HEK293 (cell line): Measurements from ENCODE around the gene IDE.

Experiments used
- CTCF ChIA-PET: fragments of 350-600 bp; formaldehyde crosslinking; extraction: SDS; loops from one replicate; lab custom pipeline; 2021; ENCODE audit warnings: antibody characterized with exemption; lab: Yijun Ruan, JAX
- POLR2A ChIA-PET: fragments of 300-600 bp; formaldehyde crosslinking; extraction: SDS; loops from one replicate; lab custom pipeline; 2020; ENCODE audit warnings: antibody characterized with exemption, inconsistent platforms; lab: Yijun Ruan, JAX
- H3K27ac ChIP-seq: fragments of 200-500 bp; sonication (Bioruptor generic); 2 replicates; pipeline ENCODE4 v1.5.1; 2014; ENCODE audit warnings: low read depth, low read length, control low read depth, inconsistent platforms; ENCODE audit errors: extremely low read depth
- H3K36me3 ChIP-seq, 2 experiments: fragments of 200-500 bp in 1 of 2; sonication (Bioruptor generic) in 1 of 2; 1 replicate in 1 of 2; 2 replicates in 1 of 2; pipeline ENCODE4 v1.5.1; 2014 to 2017; ENCODE audit warnings: inconsistent platforms in 2 of 2, low read length in 2 of 2; ENCODE audit not compliant: control insufficient read depth in 2 of 2, insufficient read depth in 1 of 2
- H3K4me1 ChIP-seq: fragments of 200-500 bp; sonication (Bioruptor generic); 2 replicates; pipeline ENCODE4 v1.5.1; 2014; ENCODE audit warnings: mild to moderate bottlenecking, low read length, inconsistent platforms; ENCODE audit not compliant: control insufficient read depth, insufficient read depth
- H3K4me3 ChIP-seq: 2 replicates; pipeline ENCODE4 v1.5.1; 2011; ENCODE audit warnings: low read depth, mild to moderate bottlenecking, control low read depth, low read length, moderate library complexity
- H3K9me3 ChIP-seq: fragments of 200-500 bp; sonication (Bioruptor generic); 2 replicates; pipeline ENCODE4 v1.5.1; 2014; ENCODE audit warnings: low read depth, low read length, inconsistent platforms; ENCODE audit not compliant: control insufficient read depth, insufficient read depth
- GLIS2 ChIP-seq: fragments of 450-650 bp; formaldehyde crosslinking; IDR thresholded peaks from 2 replicates; pipeline ENCODE4 v1.5.1; 2016; ENCODE audit warnings: missing biosample characterization, missing genetic modification characterization
- KLF16 ChIP-seq: fragments of 450-650 bp; formaldehyde crosslinking; IDR thresholded peaks from 2 replicates; pipeline ENCODE4 v1.5.1; 2017; ENCODE audit warnings: missing biosample characterization, missing genetic modification characterization
- MYNN ChIP-seq: fragments of 450-650 bp; formaldehyde crosslinking; IDR thresholded peaks from 2 replicates; pipeline ENCODE4 v1.5.1; 2016; ENCODE audit warnings: missing biosample characterization, missing genetic modification characterization, borderline replicate concordance
- YY2 ChIP-seq: fragments of 450-650 bp; formaldehyde crosslinking; IDR thresholded peaks from 2 replicates; pipeline ENCODE4 v1.5.1; 2016; ENCODE audit warnings: missing biosample characterization, missing genetic modification characterization
- ZBTB20 ChIP-seq: fragments of 450-650 bp; formaldehyde crosslinking; IDR thresholded peaks from 2 replicates; pipeline ENCODE4 v1.5.1; 2016; ENCODE audit warnings: missing biosample characterization, missing genetic modification characterization
- ZNF133 ChIP-seq: fragments of 450-650 bp; formaldehyde crosslinking; IDR thresholded peaks from 2 replicates; pipeline ENCODE4 v1.5.1; 2016; ENCODE audit warnings: missing biosample characterization, missing genetic modification characterization
- ZNF157 ChIP-seq: fragments of 450-650 bp; formaldehyde crosslinking; IDR thresholded peaks from 2 replicates; pipeline ENCODE4 v1.5.1; 2016; ENCODE audit warnings: missing biosample characterization, missing genetic modification characterization
- ZNF366 ChIP-seq: fragments of 450-650 bp; formaldehyde crosslinking; conservative IDR thresholded peaks from 2 replicates; pipeline ENCODE4 v1.5.1; 2016; ENCODE audit warnings: missing biosample characterization, missing genetic modification characterization
- ZNF514 ChIP-seq: fragments of 450-650 bp; formaldehyde crosslinking; IDR thresholded peaks from 2 replicates; pipeline ENCODE4 v1.5.1; 2016; ENCODE audit warnings: missing biosample characterization, missing genetic modification characterization
- ZNF596 ChIP-seq: fragments of 450-650 bp; IDR thresholded peaks from 2 replicates; pipeline ENCODE4 v1.5.0; 2018; ENCODE audit warnings: missing biosample characterization, mild to moderate bottlenecking, missing genetic modification characterization, moderate library complexity
- ZNF621 ChIP-seq: fragments of 450-650 bp; formaldehyde crosslinking; IDR thresholded peaks from 2 replicates; pipeline ENCODE4 v1.5.1; 2017; ENCODE audit warnings: missing biosample characterization, missing genetic modification characterization
- ZNF677 ChIP-seq: fragments of 450-650 bp; IDR thresholded peaks from 2 replicates; pipeline ENCODE4 v1.5.0; 2018; ENCODE audit warnings: missing biosample characterization, mild to moderate bottlenecking, missing genetic modification characterization, moderate library complexity
- ZNF776 ChIP-seq: fragments of 450-650 bp; formaldehyde crosslinking; IDR thresholded peaks from 2 replicates; pipeline ENCODE4 v1.5.0; 2017; ENCODE audit warnings: missing biosample characterization, missing genetic modification characterization, borderline replicate concordance
- TF ChIP-seq, protein P1 (sequence below): fragments of 450-650 bp; formaldehyde crosslinking; IDR thresholded peaks from 2 replicates; pipeline ENCODE4 v1.5.1; 2017; ENCODE audit warnings: missing biosample characterization, mild to moderate bottlenecking, missing genetic modification characterization, moderate library complexity
- TF ChIP-seq, protein P2 (sequence below): fragments of 450-650 bp; formaldehyde crosslinking; IDR thresholded peaks from 2 replicates; pipeline ENCODE4 v1.5.1; 2016; ENCODE audit warnings: missing biosample characterization, missing genetic modification characterization

Gene IDE

DNA sequence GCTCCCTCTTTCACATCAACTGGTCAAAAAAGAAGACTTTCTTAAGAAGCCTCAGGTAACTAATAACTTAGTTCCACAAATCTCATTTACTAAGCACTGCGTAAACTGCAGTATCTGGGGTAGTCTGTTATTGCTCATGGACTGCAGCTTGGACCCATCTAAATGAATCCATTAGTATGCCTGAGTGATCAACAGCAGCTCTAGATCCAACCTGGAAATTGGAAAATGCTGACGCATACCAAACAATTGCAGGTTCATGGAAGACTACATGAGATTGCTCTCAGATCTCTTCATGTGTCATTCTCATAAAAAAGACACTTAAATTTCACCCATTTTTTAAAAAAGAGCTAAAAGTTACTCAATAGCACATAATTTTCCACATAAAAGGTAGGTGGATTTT lies 121.6 kb downstream of the IDE start:
- CTCF ChIA-PET = interaction anchor here (0.6 kb wide), 2 partner anchors 13 to 92 kb away, joined by 3 read pairs; no protein-coding TSS in a partner anchor
- H3K36me3 ChIP-seq = peaks cover 26 to 51% of the 10 kb centered on the region in 2 experiments

GRCh38 chr10:92451431-92451830 lies 122.5 kb downstream of the IDE start:
- no peak for TF ChIP-seq GLIS2 (tag by site-specific recombination)
- TF ChIP-seq, protein P1, sequence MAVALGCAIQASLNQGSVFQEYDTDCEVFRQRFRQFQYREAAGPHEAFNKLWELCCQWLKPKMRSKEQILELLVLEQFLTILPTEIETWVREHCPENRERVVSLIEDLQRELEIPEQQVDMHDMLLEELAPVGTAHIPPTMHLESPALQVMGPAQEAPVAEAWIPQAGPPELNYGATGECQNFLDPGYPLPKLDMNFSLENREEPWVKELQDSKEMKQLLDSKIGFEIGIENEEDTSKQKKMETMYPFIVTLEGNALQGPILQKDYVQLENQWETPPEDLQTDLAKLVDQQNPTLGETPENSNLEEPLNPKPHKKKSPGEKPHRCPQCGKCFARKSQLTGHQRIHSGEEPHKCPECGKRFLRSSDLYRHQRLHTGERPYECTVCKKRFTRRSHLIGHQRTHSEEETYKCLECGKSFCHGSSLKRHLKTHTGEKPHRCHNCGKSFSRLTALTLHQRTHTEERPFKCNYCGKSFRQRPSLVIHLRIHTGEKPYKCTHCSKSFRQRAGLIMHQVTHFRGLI (tag by site-specific recombination) = no peak
- TF ChIP-seq ZNF157 (tag by site-specific recombination) = no peak
- H3K4me1 ChIP-seq = no peaks in the 10 kb centered on the region
- H3K27ac ChIP-seq = no peak overlapping the region
- no peak overlapping the region for H3K4me3 ChIP-seq
- CTCF ChIA-PET = no interaction called here
- POLR2A ChIA-PET = no interaction called here
- H3K36me3 ChIP-seq = peaks cover 26 to 46% of the 10 kb centered on the region in 2 experiments
- H3K9me3 ChIP-seq = no peaks in the 10 kb centered on the region

More for the DNA sequence above, 121.6 kb downstream of the IDE start:
- no peaks in the 10 kb centered on the region for H3K4me1 ChIP-seq
- no peaks in the 10 kb centered on the region for H3K9me3 ChIP-seq
- no peak overlapping the region for H3K4me3 ChIP-seq
- no peak overlapping the region for H3K27ac ChIP-seq
- TF ChIP-seq, protein P2, sequence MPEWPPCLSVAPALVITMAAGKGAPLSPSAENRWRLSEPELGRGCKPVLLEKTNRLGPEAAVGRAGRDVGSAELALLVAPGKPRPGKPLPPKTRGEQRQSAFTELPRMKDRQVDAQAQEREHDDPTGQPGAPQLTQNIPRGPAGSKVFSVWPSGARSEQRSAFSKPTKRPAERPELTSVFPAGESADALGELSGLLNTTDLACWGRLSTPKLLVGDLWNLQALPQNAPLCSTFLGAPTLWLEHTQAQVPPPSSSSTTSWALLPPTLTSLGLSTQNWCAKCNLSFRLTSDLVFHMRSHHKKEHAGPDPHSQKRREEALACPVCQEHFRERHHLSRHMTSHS = no peak
- POLR2A ChIA-PET = no interaction called here

DNA sequence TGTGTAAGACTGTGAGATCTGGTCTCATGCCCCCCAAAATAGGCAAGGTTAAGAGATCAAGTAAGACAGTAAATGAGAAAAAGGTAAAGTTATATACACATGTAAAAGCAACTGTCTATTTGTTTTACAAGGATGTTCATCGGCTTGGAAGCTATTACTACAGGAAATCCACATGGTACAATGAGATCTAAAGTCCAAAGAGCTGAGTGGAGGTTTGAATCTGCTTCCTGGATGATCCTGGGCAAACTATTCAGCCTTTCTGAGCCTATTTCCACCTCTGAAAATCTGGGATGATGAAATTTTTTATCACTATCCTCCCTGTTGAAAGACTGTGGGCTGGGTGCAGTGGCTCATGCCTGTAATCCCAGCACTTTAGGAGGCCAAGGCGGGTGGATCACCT lies 123.0 kb downstream of the IDE start:
- ChIA-PET CTCF (interaction anchor here (0.6 kb wide), 1 partner anchor 16 kb away, joined by 3 read pairs; no protein-coding TSS in a partner anchor), POLR2A (no interaction called here)
- TF ChIP-seq ZNF621 (tag by site-specific recombination) = no peak
- no peak for TF ChIP-seq YY2 (tag by site-specific recombination)
- H3K9me3 ChIP-seq = no peaks in the 10 kb centered on the region
- H3K36me3 ChIP-seq = peaks cover 26 to 40% of the 10 kb centered on the region in 2 experiments
- no peak overlapping the region for H3K27ac ChIP-seq
- H3K4me3 ChIP-seq = no peak overlapping the region
- H3K4me1 ChIP-seq = no peaks in the 10 kb centered on the region

GRCh38 chr10:92440578-92440977 lies 133.3 kb downstream of the IDE start:
- H3K36me3 ChIP-seq = no peaks in the 10 kb centered on the region
- POLR2A ChIA-PET = no interaction called here
- no peak overlapping the region for H3K4me3 ChIP-seq
- no peak for TF ChIP-seq ZNF677 (tag by site-specific recombination)
- peak; percentile 75; the same call in 1 of the 2 replicates for TF ChIP-seq ZNF596 (tag by site-specific recombination)
- TF ChIP-seq ZNF366 (tag by site-specific recombination) = peak; percentile 90
- TF ChIP-seq, all 188 proteins: peak for 2
- Histone ChIP-seq H3K9me3 (no peaks in the 10 kb centered on the region), H3K4me1 (no peaks in the 10 kb centered on the region), H3K27ac (no peak overlapping the region)
- CTCF ChIA-PET = no interaction called here

DNA sequence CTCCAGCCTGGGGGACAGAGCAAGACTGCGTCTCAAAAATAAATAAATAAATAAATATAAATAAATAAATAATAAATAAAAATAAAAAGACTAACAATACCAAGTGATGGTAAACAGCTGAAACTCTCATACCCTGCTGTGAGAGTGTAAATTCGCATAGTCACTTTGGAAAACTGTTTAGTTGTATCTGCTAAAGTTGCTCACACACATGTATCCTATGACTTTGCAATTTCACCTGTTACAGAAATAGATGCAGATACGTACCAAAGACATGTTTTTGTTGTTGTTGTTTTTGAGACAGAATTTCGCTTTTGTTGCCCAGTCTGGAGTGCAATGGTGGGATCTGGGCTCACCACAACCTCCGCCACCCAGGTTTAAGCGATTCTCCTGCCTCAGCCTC lies 135.7 kb downstream of the IDE start:
- Histone ChIP-seq H3K36me3 (no peaks in the 10 kb centered on the region), H3K27ac (no peak overlapping the region), H3K4me3 (no peak overlapping the region), H3K4me1 (no peaks in the 10 kb centered on the region), H3K9me3 (no peaks in the 10 kb centered on the region)
- POLR2A ChIA-PET = no interaction called here
- TF ChIP-seq ZNF514 (tag by site-specific recombination) (no peak), ZNF133 (tag by site-specific recombination) (no peak), MYNN (tag by site-specific recombination) (no peak), ZNF776 (no peak), KLF16 (tag by site-specific recombination) (no peak), ZBTB20 (no peak)
- CTCF ChIA-PET = no interaction called here
